HG03571 (cell line): ENCODE measurements around the gene SLC17A5.
"Not testable (repeated sequence)": the region's sequence is repeated elsewhere in the genome, so short reads cannot be mapped to it uniquely, and the experiment has no call there.

Source experiments
- ATAC-seq: cut with Tn5 transposase; IDR thresholded peaks from one replicate; pipeline ENCODE4 v1.9.1; 2021; ENCODE audit not compliant: unreplicated experiment

The SLC17A5 gene

GRCh38 chr6:73653571-73654424, at the start of gene SLC17A5:
TSS of gene SLC17A5 (minus strand) at chr6:73653992. CDS start at chr6:73653886, 106 bp downstream.
- peak; percentile 91 for ATAC-seq

- ATAC-seq, result no peak
Measured at GRCh38 chr6:73703466-73703865, 49.7 kb upstream of the SLC17A5 start.

- no peak for ATAC-seq
Measured at GRCh38 chr6:73702444-73702843, 48.7 kb upstream of the SLC17A5 start.

- no peak for ATAC-seq
Measured at GRCh38 chr6:73699676-73700459, 46.1 kb upstream of the SLC17A5 start.

GRCh38 chr6:73696966-73697655, 43.3 kb upstream of the SLC17A5 start:
- no peak for ATAC-seq

GRCh38 chr6:73695619-73696421, 42.0 kb upstream of the SLC17A5 start, which contains the start of gene CD109:
TSS of gene CD109 (plus strand) at chr6:73696203. CDS start at chr6:73696216, 13 bp downstream.
- peak; percentile 56 for ATAC-seq

GRCh38 chr6:73694711-73695411, 41.1 kb upstream of the SLC17A5 start:
- ATAC-seq, result no peak

GRCh38 chr6:73691512-73691911, 37.7 kb upstream of the SLC17A5 start:
- no peak for ATAC-seq

- no peak for ATAC-seq
Measured at GRCh38 chr6:73690056-73690455, 36.3 kb upstream of the SLC17A5 start.

GRCh38 chr6:73688351-73688750, 34.6 kb upstream of the SLC17A5 start:
- no peak for ATAC-seq

- not testable (repeated sequence) for ATAC-seq
Measured at GRCh38 chr6:73683574-73683973, 29.8 kb upstream of the SLC17A5 start.

- no peak for ATAC-seq
Measured at GRCh38 chr6:73680289-73680918, 26.6 kb upstream of the SLC17A5 start.

- ATAC-seq, result not testable (repeated sequence)
Measured at GRCh38 chr6:73679846-73680245, 26.1 kb upstream of the SLC17A5 start.

- ATAC-seq, result no peak
Measured at GRCh38 chr6:73679009-73679408, 25.2 kb upstream of the SLC17A5 start.

GRCh38 chr6:73675466-73676098, 21.8 kb upstream of the SLC17A5 start:
- peak; percentile 96 for ATAC-seq

- no peak for ATAC-seq
Measured at GRCh38 chr6:73671911-73672685, 18.3 kb upstream of the SLC17A5 start.

- no peak for ATAC-seq
Measured at GRCh38 chr6:73669005-73669404, 15.2 kb upstream of the SLC17A5 start.

GRCh38 chr6:73667798-73668197, 14.0 kb upstream of the SLC17A5 start:
- ATAC-seq, result no peak
